ENCODE measurements around the gene DLK1. TPM values are rescaled to one million over a fixed set of nuclear protein-coding genes. Genes with fewer than 3 reads are reported as not detected.

Gene DLK1
- total and polyA plus RNA-seq, 12 donors: 1.3 to 35.0 (median 7.3) TPM

DNA sequence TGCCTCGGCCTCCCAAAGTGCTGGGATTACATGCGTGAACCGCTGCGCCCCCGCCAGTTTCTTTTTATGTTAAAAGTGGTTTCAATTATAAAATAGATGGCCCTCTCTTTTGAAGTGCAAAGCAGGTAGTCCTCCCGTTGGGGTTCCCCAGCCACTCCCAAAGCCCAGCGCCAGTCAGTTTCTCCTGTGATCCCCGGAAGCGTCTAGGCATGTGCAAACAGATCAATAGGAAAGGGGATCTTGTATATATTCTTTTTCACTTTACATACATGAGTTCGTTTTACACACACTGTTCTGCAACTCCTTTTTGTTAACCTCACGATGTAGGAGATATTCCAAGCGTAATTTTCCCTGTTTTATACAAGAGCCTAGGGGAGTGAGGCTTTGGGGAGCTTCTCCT is 16.3 kb upstream of the DLK1 start:
- intact Hi-C loops (cut with DNase I): no loop called here
- Histone ChIP-seq H3K27me3 (peaks cover 0 to 77% (median 43%) of the 10 kb centered on the region in 7 donors), H3K4me1 (peaks cover 0 to 31% (median 18%) of the 10 kb centered on the region in 9 donors), H3K9me3 (no peaks in the 10 kb centered on the region), H3K4me3 (no peak overlapping the region), H3K36me3 (no peaks in the 10 kb centered on the region), H3K27ac (no peak overlapping the region)
- TF ChIP-seq, protein P1, sequence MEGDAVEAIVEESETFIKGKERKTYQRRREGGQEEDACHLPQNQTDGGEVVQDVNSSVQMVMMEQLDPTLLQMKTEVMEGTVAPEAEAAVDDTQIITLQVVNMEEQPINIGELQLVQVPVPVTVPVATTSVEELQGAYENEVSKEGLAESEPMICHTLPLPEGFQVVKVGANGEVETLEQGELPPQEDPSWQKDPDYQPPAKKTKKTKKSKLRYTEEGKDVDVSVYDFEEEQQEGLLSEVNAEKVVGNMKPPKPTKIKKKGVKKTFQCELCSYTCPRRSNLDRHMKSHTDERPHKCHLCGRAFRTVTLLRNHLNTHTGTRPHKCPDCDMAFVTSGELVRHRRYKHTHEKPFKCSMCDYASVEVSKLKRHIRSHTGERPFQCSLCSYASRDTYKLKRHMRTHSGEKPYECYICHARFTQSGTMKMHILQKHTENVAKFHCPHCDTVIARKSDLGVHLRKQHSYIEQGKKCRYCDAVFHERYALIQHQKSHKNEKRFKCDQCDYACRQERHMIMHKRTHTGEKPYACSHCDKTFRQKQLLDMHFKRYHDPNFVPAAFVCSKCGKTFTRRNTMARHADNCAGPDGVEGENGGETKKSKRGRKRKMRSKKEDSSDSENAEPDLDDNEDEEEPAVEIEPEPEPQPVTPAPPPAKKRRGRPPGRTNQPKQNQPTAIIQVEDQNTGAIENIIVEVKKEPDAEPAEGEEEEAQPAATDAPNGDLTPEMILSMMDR (IDR thresholded peaks at IDR 0.05): no peak
- 86 to 90% methylated on average over 12 of the region's 12 CpGs for WGBS, 2 donors
- DNase-seq (no peak), ATAC-seq (no peak)

DNA sequence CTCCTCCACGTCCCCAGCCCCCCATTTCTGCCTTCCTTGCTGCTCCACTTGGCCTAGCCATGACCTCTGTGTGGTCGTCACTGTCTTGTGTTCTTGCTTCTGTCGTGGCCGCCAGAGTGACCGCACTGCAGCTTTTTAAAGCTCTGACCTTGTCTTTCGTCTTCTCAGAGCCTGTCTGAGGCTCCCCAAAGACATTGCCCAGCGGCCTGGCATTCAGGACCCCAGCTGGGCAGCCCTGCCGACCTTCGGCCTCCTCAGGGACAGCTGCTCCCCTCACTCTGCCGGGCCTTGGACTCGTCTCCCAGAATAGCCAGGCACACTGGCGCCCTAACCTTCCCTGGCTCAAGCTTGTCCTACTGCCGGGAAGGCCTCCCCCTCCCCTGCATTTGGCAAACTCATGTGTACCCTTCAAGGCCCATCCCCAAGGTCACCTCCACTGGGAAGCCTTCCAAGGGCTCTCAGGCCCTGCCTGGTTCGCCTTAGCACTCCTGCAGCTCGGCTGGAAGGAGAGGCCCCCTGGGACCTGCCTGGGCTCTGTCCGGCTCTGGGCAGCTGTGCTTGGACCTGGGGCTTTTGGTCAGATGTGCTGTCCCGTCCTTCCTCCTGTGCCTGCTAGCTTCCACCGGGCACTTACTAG is 15.7 kb upstream of the DLK1 start:
- ATAC-seq: peak in 1 of 8 donors; percentile 19
- intact Hi-C loops (cut with DNase I): no loop called here
- H3K27me3 ChIP-seq: peaks cover 0 to 71% (median 43%) of the 10 kb centered on the region in 7 donors

DNA sequence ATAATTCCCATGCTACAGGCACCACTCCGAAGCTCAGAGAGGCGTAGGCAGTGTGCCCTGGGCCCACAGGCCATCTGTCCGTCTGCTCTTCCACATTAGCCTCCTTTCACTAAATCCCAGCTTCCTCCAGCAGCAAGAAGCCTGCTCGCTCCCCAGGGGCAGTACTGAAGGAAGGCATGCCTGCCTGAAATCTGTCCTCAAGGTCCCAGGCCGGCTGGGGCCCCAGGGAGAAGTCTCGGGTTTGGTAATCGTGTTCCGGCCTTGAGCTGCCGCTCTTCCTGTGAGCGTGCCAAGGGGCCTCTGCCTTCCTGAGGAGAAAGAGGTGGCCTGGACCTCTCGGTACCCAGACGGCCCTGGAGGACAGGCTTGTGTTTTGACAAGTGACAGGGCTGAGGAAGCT is 15.2 kb upstream of the DLK1 start:
- TF ChIP-seq, protein P1 (IDR thresholded peaks at IDR 0.05): no peak
- peaks cover 0 to 8% (median 0%) of the 10 kb centered on the region in 11 donors for H3K9me3 ChIP-seq
- intact Hi-C loops (cut with DNase I): no loop called here
- ATAC-seq (no peak), DNase-seq (peak in 1 of 2 donors; percentile 52)
- no peak overlapping the region for H3K4me3 ChIP-seq
- peaks cover 0 to 31% (median 18%) of the 10 kb centered on the region in 9 donors for H3K4me1 ChIP-seq
- peak overlapping the region in 1 of 10 donors; percentile 26 for H3K27ac ChIP-seq
- peaks cover 0 to 66% (median 43%) of the 10 kb centered on the region in 7 donors for H3K27me3 ChIP-seq
- WGBS, 2 donors: 49 to 66% methylated on average over 12 of the region's 12 CpGs
- H3K36me3 ChIP-seq: no peaks in the 10 kb centered on the region

More for the DNA sequence above, 15.7 kb upstream of the DLK1 start:
- H3K4me3 ChIP-seq: no peak overlapping the region
- DNase-seq: no peak
- H3K9me3 ChIP-seq: peaks cover 0 to 3% (median 0%) of the 10 kb centered on the region in 11 donors
- WGBS, 2 donors: 79 to 82% methylated on average over 18 of the region's 18 CpGs
- H3K27ac ChIP-seq: peak overlapping the region in 2 of 10 donors; percentile 9 to 26
- TF ChIP-seq, protein P1 (IDR thresholded peaks at IDR 0.05): no peak
- no peaks in the 10 kb centered on the region for H3K36me3 ChIP-seq
- peaks cover 0 to 31% (median 18%) of the 10 kb centered on the region in 9 donors for H3K4me1 ChIP-seq

DNA sequence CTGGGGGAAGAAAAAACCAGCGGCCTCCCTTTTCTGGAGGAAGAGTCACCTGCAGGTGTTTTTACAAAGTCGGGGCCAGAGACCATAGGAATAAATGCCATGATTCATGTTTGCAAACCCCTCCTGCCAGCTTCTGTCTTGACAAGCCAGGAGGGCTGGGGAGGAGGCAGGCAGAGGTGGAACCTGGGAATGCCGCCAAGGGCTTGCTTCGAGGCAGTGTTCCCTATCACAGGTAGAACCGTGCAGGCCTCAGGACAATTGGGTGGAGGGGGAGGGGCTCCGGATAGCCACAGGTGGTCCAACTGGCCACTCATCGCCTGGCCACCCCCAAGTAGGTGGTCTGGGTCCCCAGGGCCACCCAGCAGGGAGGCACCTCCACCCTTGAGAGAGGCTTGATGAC is 14.2 kb upstream of the DLK1 start:
- Histone ChIP-seq H3K4me1 (peaks cover 0 to 31% (median 18%) of the 10 kb centered on the region in 9 donors), H3K4me3 (no peak overlapping the region), H3K9me3 (peaks cover 0 to 9% (median 0%) of the 10 kb centered on the region in 11 donors), H3K27ac (no peak overlapping the region), H3K27me3 (peaks cover 0 to 63% (median 43%) of the 10 kb centered on the region in 7 donors), H3K36me3 (no peaks in the 10 kb centered on the region)
- TF ChIP-seq, protein P1 (IDR thresholded peaks at IDR 0.05): no peak
- DNase-seq (no peak), ATAC-seq (no peak)
- intact Hi-C loops (cut with DNase I): no loop called here
- 73 to 74% methylated on average over 7 of the region's 7 CpGs for WGBS, 2 donors
